ENCODE results near the gene EXOSC5. TPM values are rescaled to one million over a fixed set of nuclear protein-coding genes. Genes with fewer than 3 reads are reported as not detected.
A peak's percentile ranks its signal among the peaks of the same experiment; 100 is the strongest.

The EXOSC5 gene
- total and polyA plus RNA-seq, 2 of the 13 experiments (the other 11 are each of a cell fraction or from before 2014, with no cell fraction given): 24.1 to 26.5 TPM

DNA sequence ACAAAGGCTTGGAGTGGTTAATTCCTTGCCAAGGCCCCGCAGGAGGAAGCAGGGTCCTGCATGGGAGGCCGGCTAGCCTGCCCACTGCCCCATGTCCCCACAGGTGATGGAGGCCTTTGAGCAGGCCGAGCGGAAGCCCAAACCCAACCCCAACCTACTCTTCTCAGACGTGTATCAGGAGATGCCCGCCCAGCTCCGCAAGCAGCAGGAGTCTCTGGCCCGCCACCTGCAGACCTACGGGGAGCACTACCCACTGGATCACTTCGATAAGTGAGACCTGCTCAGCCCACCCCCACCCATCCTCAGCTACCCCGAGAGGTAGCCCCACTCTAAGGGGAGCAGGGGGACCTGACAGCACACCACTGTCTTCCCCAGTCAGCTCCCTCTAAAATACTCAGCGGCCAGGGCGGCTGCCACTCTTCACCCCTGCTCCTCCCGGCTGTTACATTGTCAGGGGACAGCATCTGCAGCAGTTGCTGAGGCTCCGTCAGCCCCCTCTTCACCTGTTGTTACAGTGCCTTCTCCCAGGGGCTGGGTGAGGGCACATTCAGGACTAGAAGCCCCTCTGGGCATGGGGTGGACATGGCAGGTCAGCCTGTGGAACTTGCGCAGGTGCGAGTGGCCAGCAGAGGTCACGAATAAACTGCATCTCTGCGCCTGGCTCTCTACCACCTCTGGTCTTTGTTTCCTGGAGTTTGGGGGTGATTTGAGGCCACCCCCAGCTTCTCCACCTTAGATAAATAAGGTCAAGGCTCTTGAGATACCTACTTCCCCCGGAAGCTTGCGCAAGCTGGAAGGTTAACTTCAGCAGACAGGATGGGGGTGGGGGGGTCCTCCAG is 27.4 kb upstream of the EXOSC5 start (continued):
- TF ChIP-seq, protein P1, sequence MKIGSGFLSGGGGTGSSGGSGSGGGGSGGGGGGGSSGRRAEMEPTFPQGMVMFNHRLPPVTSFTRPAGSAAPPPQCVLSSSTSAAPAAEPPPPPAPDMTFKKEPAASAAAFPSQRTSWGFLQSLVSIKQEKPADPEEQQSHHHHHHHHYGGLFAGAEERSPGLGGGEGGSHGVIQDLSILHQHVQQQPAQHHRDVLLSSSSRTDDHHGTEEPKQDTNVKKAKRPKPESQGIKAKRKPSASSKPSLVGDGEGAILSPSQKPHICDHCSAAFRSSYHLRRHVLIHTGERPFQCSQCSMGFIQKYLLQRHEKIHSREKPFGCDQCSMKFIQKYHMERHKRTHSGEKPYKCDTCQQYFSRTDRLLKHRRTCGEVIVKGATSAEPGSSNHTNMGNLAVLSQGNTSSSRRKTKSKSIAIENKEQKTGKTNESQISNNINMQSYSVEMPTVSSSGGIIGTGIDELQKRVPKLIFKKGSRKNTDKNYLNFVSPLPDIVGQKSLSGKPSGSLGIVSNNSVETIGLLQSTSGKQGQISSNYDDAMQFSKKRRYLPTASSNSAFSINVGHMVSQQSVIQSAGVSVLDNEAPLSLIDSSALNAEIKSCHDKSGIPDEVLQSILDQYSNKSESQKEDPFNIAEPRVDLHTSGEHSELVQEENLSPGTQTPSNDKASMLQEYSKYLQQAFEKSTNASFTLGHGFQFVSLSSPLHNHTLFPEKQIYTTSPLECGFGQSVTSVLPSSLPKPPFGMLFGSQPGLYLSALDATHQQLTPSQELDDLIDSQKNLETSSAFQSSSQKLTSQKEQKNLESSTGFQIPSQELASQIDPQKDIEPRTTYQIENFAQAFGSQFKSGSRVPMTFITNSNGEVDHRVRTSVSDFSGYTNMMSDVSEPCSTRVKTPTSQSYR (CRISPR knock-in tag; IDR thresholded peaks at IDR 0.05; ENCODE audit: borderline replicate concordance): peak; percentile 19; the same call in 1 of the 2 replicates
- TF ChIP-seq ZFP36 (IDR thresholded peaks at IDR 0.05; ENCODE audit: borderline replicate concordance, low read depth, low read length, partially characterized antibody) (no peak), SSRP1 (CRISPR knock-in tag; IDR thresholded peaks at IDR 0.05) (no peak)

DNA sequence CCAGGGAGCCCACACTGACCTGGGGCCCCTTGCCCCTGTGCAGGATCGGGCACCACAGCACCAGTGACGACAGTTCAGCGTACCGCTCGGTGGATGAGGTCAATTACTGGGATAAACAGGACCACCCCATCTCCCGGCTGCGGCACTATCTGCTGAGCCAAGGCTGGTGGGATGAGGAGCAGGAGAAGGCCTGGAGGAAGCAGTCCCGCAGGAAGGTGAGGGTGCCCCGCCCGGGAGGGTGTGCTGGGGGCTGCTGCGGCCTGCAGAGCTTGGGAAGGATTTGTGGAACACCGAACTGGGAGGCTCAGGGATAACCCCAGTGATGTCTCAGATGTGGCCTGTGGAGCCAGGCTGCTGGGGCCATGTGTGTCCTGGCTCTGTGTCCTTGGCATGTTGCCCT is 25.8 kb upstream of the EXOSC5 start:
- intact Hi-C loops (cut with micrococcal nuclease; ENCODE audit: unreplicated experiment) (no loop called here), in situ Hi-C loops (cut with HindIII; ENCODE audit: extremely low pct_ligation_motif_present, low pct_unique_long_range_greater_than_20kb) (no loop called here)
- Histone ChIP-seq H3K27me3 (ENCODE audit: control insufficient read depth in 1 of 2, insufficient read depth in 2 of 2, low read length in 2 of 2) (no peaks in the 10 kb centered on the region), H4K20me1 (ENCODE audit: insufficient read depth, low read length) (no peaks in the 10 kb centered on the region), H3K36me3 (replicated peaks in 1 of 2; ENCODE audit: control insufficient read depth in 1 of 2, insufficient read depth in 2 of 2, low read length in 2 of 2) (peaks cover 20 to 32% of the 10 kb centered on the region in 2 experiments; a peak in 4 of 5 replicates), H3K9me3 (ENCODE audit: low read length) (no peaks in the 10 kb centered on the region), H3K4me2 (ENCODE audit: low read depth, low read length) (no peak overlapping the region), H3K9ac (ENCODE audit: insufficient read depth, low read depth, low read length) (no peak overlapping the region), H3K79me2 (ENCODE audit: insufficient read depth, low read length) (no peaks in the 10 kb centered on the region), H3K27ac (ENCODE audit: extremely low read length, insufficient read depth, low read length) (no peak overlapping the region), H2AFZ (ENCODE audit: low read length) (no peak overlapping the region), H3K4me1 (ENCODE audit: insufficient read depth, low read length) (peaks cover 36% of the 10 kb centered on the region), H3K4me3 (replicated peaks in 1 of 3; ENCODE audit: insufficient read depth in 1 of 3, low read depth in 2 of 3, low read length in 3 of 3) (no peak overlapping the region)
- WGBS (ENCODE audit: low lambda C conversion rate): 97% methylated on average over 12 of the region's 12 CpGs
- BruUV-seq (replicated peaks): no TSS peak
- FAIRE-seq: no peak
- ChIA-PET POLR2A (interaction anchor here (2.9 kb wide), 1 partner anchor 17 kb away, joined by 18 read pairs; the partner anchor contains the start of gene DMAC2), CTCF (ENCODE audit: low intra/inter-chr PET ratio, low total read pairs) (no interaction called here)
- DNase-seq (ENCODE audit: low spot score): no peak
- 0 out of 2 replicates have a peak, but pooled peaks have one; percentile 2 for TF ChIP-seq ZBTB38 (CRISPR knock-in tag; IDR thresholded peaks at IDR 0.05)
- TF ChIP-seq, protein P2, sequence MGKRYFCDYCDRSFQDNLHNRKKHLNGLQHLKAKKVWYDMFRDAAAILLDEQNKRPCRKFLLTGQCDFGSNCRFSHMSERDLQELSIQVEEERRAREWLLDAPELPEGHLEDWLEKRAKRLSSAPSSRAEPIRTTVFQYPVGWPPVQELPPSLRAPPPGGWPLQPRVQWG (CRISPR knock-in tag; IDR thresholded peaks at IDR 0.05; ENCODE audit: borderline replicate concordance, low read depth): no peak
- no peak for ATAC-seq
